ENCODE data around the gene ACOT11.

- TF ChIP-seq POLR2A (IDR thresholded peaks at IDR 0.05) (no peak), CTCF (IDR thresholded peaks at IDR 0.05) (no peak)
Measured at GRCh38 chr1:54649921-54650320, 101.9 kb downstream of the ACOT11 start.
